ENCODE results near the gene OR8B3. TPM values are rescaled to one million over a fixed set of nuclear protein-coding genes. Genes with fewer than 3 reads are reported as not detected.

The OR8B3 gene
- total and polyA plus RNA-seq, 2 experiments from 2014 or later, result not detected

DNA sequence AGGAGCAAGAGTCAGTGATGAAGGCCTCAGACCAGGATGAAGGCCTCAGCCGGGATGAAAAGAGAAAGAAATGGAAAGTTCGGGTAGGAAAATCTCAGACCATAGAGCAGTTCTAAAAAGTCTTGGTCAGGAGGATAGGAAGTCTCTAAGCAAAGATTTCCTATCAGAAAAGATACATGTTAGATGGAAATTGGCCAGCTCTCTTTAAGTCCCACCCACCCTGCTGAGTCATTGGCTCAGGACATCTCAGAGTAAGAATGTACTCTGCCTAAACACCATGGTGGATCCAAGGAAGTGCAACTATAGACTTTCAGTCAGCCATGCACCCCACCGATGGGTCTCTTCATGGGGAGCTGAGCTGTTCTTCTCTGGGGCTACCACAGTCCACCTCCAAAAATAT, 4.4 kb downstream of the OR8B3 start:
- Mint-ChIP-seq H3K27ac (no peak overlapping the region), H3K4me3 (no peak overlapping the region), H3K9me3 (peaks cover 2% of the 10 kb centered on the region; the same call in 1 of the 3 replicates), H3K4me1 (no peaks in the 10 kb centered on the region), H3K36me3 (ENCODE audit: low read depth) (no peaks in the 10 kb centered on the region), H3K27me3 (ENCODE audit: insufficient read depth, low read depth, poor library complexity) (peaks cover 2% of the 10 kb centered on the region)
- Histone ChIP-seq H3K4me1 (ENCODE audit: insufficient read depth) (no peaks in the 10 kb centered on the region), H3F3A (replicated peaks; ENCODE audit: low read depth) (no peaks in the 10 kb centered on the region), H3K9me2 (ENCODE audit: insufficient read depth) (no peaks in the 10 kb centered on the region), H3K36me3 (ENCODE audit: insufficient read depth) (no peaks in the 10 kb centered on the region), H3K27me3 (ENCODE audit: insufficient read depth) (no peaks in the 10 kb centered on the region), H3K4me2 (no peak overlapping the region), H4K20me1 (replicated peaks; ENCODE audit: insufficient read depth) (no peaks in the 10 kb centered on the region), H3K27ac (ENCODE audit: low read depth) (no peak overlapping the region), H2AFZ (no peak overlapping the region), H3K4me3 (no peak overlapping the region), H3K79me2 (replicated peaks; ENCODE audit: insufficient read depth) (no peaks in the 10 kb centered on the region)
- no peak for TF ChIP-seq EZH2 (IDR thresholded peaks at IDR 0.05; ENCODE audit: low read depth, unreplicated experiment)
- TF ChIP-seq, protein P1, sequence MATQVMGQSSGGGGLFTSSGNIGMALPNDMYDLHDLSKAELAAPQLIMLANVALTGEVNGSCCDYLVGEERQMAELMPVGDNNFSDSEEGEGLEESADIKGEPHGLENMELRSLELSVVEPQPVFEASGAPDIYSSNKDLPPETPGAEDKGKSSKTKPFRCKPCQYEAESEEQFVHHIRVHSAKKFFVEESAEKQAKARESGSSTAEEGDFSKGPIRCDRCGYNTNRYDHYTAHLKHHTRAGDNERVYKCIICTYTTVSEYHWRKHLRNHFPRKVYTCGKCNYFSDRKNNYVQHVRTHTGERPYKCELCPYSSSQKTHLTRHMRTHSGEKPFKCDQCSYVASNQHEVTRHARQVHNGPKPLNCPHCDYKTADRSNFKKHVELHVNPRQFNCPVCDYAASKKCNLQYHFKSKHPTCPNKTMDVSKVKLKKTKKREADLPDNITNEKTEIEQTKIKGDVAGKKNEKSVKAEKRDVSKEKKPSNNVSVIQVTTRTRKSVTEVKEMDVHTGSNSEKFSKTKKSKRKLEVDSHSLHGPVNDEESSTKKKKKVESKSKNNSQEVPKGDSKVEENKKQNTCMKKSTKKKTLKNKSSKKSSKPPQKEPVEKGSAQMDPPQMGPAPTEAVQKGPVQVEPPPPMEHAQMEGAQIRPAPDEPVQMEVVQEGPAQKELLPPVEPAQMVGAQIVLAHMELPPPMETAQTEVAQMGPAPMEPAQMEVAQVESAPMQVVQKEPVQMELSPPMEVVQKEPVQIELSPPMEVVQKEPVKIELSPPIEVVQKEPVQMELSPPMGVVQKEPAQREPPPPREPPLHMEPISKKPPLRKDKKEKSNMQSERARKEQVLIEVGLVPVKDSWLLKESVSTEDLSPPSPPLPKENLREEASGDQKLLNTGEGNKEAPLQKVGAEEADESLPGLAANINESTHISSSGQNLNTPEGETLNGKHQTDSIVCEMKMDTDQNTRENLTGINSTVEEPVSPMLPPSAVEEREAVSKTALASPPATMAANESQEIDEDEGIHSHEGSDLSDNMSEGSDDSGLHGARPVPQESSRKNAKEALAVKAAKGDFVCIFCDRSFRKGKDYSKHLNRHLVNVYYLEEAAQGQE (IDR thresholded peaks at IDR 0.05; ENCODE audit: unreplicated experiment), result no peak
- TF ChIP-seq CREB1 (CRISPR knock-in tag; IDR thresholded peaks at IDR 0.05; ENCODE audit: low read depth), result no peak
- TF ChIP-seq, protein P2, sequence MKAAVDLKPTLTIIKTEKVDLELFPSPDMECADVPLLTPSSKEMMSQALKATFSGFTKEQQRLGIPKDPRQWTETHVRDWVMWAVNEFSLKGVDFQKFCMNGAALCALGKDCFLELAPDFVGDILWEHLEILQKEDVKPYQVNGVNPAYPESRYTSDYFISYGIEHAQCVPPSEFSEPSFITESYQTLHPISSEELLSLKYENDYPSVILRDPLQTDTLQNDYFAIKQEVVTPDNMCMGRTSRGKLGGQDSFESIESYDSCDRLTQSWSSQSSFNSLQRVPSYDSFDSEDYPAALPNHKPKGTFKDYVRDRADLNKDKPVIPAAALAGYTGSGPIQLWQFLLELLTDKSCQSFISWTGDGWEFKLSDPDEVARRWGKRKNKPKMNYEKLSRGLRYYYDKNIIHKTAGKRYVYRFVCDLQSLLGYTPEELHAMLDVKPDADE (IDR thresholded peaks at IDR 0.05), result no peak
- TF ChIP-seq ZNF114 (CRISPR knock-in tag; IDR thresholded peaks at IDR 0.05), result no peak
- TF ChIP-seq STAT1 (IDR thresholded peaks at IDR 0.05; ENCODE audit: unreplicated experiment), result no peak
- DNase-seq (ENCODE audit: low spot score), result no peak
- no peak for ATAC-seq

DNA sequence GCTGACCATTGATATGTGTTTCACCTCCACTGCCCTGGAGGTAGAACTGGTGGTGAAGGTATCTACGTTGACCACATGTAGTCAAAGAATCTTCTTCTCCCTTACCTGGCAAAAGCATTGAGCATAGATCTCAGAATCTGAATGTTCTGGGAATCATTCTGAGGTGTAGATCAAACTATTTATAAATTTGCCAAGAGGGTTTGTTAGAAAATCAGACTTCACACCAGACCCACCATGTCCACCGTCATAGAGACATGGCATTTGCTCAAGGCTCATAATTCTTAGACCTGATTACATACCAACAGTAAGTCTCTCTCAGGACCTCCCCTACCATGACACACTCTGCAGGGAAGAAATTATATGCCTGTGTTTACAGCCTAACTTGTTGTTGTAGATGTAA, 14.4 kb downstream of the OR8B3 start, which contains the start of gene OR8B2:
TSS of gene OR8B2 (minus strand) at position 101 of the 400 bp plus-strand sequence. CDS start 1,156 bp downstream, outside the sequence.
- Histone ChIP-seq H3K4me3 (no peak within 1 kb of the TSS), H3K9me2 (ENCODE audit: insufficient read depth) (peaks cover 2% of the 10 kb centered on the region; the same call in 1 of the 2 replicates), H3K79me2 (replicated peaks; ENCODE audit: insufficient read depth) (no peaks in the 10 kb centered on the region), H3K27me3 (ENCODE audit: insufficient read depth) (no peaks in the 10 kb centered on the region), H3K36me3 (ENCODE audit: insufficient read depth) (no peaks in the 10 kb centered on the region), H3K4me1 (ENCODE audit: insufficient read depth) (no peaks in the 10 kb centered on the region), H4K20me1 (replicated peaks; ENCODE audit: insufficient read depth) (no peaks in the 10 kb centered on the region), H3K27ac (ENCODE audit: low read depth) (no peak within 1 kb of the TSS), H3K4me2 (no peak within 1 kb of the TSS), H3F3A (replicated peaks; ENCODE audit: low read depth) (no peaks in the 10 kb centered on the region), H2AFZ (no peak within 1 kb of the TSS)
- no peak within 1 kb of the TSS for H3K4me3 Mint-ChIP-seq
- H3K27ac Mint-ChIP-seq, result no peak within 1 kb of the TSS
- H3K4me1 Mint-ChIP-seq, result no peaks in the 10 kb centered on the region
- DNase-seq (ENCODE audit: low spot score) (no peak), ATAC-seq (no peak)
- no peaks in the 10 kb centered on the region; the same call in 2 of the 3 replicates for H3K9me3 Mint-ChIP-seq
- no peaks in the 10 kb centered on the region for H3K36me3 Mint-ChIP-seq (ENCODE audit: low read depth)
- H3K27me3 Mint-ChIP-seq (ENCODE audit: insufficient read depth, low read depth, poor library complexity), result peaks cover 2% of the 10 kb centered on the region
- TF ChIP-seq, protein P2 (IDR thresholded peaks at IDR 0.05), result no peak
- no peak for TF ChIP-seq JUNB (IDR thresholded peaks at IDR 0.05; ENCODE audit: unreplicated experiment)
- no peak for TF ChIP-seq ZNF331 (CRISPR knock-in tag; IDR thresholded peaks at IDR 0.05; ENCODE audit: low read depth)
- TF ChIP-seq STAT1 (IDR thresholded peaks at IDR 0.05; ENCODE audit: unreplicated experiment), result no peak
- TF ChIP-seq, protein P3, sequence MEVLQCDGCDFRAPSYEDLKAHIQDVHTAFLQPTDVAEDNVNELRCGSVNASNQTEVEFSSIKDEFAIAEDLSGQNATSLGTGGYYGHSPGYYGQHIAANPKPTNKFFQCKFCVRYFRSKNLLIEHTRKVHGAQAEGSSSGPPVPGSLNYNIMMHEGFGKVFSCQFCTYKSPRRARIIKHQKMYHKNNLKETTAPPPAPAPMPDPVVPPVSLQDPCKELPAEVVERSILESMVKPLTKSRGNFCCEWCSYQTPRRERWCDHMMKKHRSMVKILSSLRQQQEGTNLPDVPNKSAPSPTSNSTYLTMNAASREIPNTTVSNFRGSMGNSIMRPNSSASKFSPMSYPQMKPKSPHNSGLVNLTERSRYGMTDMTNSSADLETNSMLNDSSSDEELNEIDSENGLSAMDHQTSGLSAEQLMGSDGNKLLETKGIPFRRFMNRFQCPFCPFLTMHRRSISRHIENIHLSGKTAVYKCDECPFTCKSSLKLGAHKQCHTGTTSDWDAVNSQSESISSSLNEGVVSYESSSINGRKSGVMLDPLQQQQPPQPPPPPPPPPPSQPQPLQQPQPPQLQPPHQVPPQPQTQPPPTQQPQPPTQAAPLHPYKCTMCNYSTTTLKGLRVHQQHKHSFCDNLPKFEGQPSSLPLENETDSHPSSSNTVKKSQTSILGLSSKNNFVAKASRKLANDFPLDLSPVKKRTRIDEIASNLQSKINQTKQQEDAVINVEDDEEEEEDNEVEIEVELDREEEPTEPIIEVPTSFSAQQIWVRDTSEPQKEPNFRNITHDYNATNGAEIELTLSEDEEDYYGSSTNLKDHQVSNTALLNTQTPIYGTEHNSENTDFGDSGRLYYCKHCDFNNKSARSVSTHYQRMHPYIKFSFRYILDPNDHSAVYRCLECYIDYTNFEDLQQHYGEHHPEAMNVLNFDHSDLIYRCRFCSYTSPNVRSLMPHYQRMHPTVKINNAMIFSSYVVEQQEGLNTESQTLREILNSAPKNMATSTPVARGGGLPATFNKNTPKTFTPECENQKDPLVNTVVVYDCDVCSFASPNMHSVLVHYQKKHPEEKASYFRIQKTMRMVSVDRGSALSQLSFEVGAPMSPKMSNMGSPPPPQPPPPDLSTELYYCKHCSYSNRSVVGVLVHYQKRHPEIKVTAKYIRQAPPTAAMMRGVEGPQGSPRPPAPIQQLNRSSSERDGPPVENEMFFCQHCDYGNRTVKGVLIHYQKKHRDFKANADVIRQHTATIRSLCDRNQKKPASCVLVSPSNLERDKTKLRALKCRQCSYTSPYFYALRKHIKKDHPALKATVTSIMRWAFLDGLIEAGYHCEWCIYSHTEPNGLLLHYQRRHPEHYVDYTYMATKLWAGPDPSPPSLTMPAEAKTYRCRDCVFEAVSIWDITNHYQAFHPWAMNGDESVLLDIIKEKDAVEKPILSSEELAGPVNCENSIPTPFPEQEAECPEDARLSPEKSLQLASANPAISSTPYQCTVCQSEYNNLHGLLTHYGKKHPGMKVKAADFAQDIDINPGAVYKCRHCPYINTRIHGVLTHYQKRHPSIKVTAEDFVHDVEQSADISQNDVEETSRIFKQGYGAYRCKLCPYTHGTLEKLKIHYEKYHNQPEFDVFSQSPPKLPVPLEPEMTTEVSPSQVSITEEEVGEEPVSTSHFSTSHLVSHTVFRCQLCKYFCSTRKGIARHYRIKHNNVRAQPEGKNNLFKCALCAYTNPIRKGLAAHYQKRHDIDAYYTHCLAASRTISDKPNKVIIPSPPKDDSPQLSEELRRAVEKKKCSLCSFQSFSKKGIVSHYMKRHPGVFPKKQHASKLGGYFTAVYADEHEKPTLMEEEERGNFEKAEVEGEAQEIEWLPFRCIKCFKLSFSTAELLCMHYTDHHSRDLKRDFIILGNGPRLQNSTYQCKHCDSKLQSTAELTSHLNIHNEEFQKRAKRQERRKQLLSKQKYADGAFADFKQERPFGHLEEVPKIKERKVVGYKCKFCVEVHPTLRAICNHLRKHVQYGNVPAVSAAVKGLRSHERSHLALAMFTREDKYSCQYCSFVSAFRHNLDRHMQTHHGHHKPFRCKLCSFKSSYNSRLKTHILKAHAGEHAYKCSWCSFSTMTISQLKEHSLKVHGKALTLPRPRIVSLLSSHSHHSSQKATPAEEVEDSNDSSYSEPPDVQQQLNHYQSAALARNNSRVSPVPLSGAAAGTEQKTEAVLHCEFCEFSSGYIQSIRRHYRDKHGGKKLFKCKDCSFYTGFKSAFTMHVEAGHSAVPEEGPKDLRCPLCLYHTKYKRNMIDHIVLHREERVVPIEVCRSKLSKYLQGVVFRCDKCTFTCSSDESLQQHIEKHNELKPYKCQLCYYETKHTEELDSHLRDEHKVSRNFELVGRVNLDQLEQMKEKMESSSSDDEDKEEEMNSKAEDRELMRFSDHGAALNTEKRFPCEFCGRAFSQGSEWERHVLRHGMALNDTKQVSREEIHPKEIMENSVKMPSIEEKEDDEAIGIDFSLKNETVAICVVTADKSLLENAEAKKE (CRISPR knock-in tag; IDR thresholded peaks at IDR 0.05), result no peak
- TF ChIP-seq POLR2AphosphoS5 (IDR thresholded peaks at IDR 0.05; ENCODE audit: low read depth), result no peak
- TF ChIP-seq ZNF114 (CRISPR knock-in tag; IDR thresholded peaks at IDR 0.05), result no peak

Data from GM23338 (cell line).